Measurements from ENCODE around the gene IKBKE.

DNA sequence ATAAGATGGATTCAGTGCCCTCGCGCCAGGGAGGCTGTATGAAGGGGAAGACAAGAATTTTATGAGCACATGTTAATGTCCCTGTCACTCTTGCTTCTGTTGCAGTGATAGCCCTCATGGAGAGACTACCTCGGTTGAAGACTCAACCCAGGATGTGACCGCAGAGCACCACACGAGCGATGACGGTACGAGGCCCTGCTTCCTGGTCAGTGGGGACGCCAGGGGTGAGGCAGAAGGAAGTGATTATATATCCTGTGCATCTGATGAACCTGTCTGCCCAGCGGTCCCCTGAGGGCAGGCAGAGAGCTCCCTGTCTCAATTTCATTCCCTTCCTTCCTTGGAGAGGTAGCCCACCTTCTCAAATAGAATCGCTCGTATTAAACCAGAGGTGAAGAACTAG is 20.0 kb upstream of the IKBKE start:
- TF ChIP-seq, protein P1, sequence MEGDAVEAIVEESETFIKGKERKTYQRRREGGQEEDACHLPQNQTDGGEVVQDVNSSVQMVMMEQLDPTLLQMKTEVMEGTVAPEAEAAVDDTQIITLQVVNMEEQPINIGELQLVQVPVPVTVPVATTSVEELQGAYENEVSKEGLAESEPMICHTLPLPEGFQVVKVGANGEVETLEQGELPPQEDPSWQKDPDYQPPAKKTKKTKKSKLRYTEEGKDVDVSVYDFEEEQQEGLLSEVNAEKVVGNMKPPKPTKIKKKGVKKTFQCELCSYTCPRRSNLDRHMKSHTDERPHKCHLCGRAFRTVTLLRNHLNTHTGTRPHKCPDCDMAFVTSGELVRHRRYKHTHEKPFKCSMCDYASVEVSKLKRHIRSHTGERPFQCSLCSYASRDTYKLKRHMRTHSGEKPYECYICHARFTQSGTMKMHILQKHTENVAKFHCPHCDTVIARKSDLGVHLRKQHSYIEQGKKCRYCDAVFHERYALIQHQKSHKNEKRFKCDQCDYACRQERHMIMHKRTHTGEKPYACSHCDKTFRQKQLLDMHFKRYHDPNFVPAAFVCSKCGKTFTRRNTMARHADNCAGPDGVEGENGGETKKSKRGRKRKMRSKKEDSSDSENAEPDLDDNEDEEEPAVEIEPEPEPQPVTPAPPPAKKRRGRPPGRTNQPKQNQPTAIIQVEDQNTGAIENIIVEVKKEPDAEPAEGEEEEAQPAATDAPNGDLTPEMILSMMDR (conservative IDR thresholded peaks at IDR 0.05): no peak
- TF ChIP-seq ZFX (IDR thresholded peaks at IDR 0.05): no peak
